CD4-positive, alpha-beta T cell treated with Interferon gamma for 1 hour (primary cell): ENCODE measurements around the gene IQCM.

Experiments
- DNase-seq: peaks from one replicate; pipeline ENCODE4 v3.0.0-alpha.2; 2020

Gene IQCM, protein sequence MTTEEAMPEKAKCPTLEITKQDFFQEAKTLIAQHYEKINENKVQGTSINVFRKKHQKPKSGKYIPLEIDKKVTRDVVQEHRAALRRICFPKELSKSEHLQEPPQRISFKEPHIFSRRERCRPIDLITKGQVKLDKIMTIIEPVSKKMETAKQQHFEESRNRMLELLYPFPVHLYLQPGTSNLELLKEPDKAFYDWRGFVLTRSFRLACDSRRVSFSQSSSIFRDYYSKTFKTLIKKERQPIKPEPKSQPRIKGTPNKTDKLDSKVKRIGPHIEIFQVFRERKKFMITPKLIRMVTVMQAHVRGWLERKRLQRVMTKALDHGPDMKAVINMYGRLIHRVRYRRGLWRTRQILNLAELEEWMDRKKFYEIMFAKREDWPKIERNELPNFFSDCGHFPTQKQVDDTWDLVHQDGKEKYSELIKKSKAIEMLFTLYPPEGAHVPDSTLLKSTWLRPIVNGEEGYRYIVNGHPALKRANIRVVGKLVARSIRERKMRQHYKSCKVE

DNA sequence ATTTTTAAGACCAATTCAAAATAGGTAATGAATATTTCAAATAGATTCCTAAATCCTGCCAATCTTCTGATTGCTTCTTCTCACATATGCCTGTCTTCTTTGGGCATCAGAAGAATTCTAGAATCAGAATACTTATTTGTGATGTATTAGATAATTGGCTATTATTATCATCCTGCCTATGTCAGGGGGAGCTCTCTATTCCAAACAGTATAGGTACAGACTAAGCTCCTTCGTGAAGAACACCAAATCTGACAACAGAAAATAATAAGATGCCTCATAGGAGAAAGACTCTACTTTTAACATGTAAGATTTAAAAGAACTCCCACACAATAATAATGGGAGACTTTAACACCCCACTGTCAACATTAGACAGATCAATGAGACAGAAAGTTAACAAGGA is at the start of gene IQCM:
Gene IQCM, minus strand, starts transcription at position 101 of the 400 bp plus-strand sequence. CDS start 73,152 bp downstream, outside the sequence.
- DNase-seq: no peak

DNA sequence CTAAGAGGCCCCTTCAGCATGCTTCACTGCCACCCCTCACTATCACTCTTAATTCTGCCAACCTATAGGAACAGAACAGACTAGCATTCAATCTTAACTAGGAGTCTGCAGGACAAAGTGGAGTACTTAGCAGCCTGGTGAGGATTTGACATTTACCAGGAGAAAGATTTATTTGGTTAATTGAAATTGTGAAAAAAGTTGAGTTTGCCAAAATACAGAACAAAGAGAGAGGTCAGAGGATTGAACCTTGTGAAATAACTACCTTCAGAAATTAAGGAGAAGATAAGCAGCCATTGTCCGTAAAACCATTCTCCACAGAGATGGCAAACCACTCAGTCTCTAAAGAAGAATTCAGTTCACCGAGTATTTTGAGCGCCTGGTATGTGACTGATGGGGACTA is 41.8 kb upstream of the IQCM start:
- no peak for DNase-seq

DNA sequence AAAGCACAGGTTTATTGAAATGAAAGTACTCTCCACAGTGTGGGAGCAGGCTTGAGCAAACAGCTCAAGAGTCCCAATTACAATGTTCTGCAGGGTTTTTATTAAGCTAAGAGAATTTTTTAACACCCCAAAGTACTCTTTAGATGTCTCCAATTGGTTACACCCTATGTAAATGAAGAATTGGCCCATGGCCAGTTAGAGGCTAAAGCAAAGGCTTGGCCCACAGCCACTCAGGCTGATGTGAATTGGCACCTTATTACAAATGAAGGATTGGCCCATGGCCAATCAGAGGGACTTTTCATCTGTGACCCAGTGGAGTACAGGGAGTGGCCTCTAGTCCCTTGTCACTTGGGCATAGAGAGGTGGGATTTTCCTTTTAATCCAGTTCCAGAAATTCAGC is 30.1 kb upstream of the IQCM start:
- no peak for DNase-seq

DNA sequence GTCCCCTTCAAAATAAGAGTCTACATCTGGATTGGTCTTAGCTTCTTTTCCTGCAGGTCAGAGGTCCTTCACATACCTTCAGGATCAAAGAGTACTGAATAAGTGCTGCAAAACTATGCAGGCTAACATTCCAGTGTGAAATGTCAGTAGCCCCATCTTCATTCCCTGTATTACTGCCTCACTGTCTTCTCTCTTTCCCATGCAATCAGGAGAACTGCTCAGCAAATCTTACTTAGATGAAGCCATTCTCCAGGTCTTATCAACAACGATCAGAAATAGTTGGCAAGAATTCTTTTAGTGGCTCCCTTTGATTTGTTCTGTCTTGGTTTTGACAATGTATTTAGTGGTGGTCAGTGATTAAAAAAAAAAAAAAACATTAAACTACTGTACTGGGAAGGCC is 26.0 kb upstream of the IQCM start:
- no peak for DNase-seq

DNA sequence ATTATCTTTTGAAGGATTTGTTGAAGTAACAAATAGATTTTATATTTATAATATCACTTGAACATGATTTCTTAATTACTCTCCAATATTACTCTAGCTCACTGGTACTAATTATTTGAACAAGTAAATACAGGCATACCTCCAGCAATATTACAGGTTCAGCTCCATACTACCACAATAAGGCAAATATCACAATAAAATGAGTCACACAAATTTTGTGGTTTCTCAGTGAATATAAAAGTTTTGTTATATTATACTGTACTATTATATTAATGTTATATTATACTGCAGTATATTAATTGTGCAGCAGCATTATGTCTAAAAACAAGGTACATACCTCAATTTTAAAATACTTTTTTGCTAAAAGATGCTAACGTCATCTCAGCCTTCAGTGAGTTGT is 22.4 kb upstream of the IQCM start:
- DNase-seq: no peak

DNA sequence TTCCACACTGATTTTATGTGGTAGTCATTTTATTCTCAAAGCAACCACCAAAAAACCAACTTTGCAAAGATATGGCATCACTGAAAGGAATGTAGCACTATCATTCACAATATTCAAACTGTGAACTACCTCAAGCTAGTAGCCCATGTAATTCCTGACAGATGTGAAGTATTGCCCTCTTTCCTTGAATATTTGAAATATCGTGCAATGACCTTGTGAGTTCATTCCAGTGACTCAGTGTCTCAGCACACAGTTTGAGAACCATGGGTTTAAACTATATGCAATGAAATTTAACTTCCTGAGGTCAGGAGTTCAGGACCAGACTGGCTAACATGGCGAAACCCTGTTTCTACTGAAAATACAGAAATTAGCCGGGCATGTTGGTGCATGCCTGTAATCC is 20.9 kb upstream of the IQCM start:
- no peak for DNase-seq

DNA sequence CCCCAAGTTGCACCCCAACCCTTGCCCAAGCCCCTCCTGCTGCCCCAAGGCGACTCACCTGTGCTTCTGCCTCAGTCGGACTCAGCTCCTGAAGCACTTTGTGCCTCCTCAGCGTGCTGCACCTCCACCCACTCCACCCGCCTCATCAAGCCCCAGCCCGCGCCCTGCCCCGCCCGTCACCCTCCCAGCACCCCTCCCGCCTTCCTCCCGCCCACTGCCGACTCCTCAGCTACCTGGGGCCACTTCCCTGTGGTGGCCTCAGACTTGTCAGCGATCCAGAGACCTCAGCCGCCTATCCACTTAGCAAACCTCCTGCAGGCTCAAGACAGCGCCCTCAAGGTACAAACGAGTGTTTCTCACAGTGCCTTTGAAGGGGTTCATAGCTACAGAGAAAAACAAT is 19.6 kb upstream of the IQCM start:
- no peak for DNase-seq

DNA sequence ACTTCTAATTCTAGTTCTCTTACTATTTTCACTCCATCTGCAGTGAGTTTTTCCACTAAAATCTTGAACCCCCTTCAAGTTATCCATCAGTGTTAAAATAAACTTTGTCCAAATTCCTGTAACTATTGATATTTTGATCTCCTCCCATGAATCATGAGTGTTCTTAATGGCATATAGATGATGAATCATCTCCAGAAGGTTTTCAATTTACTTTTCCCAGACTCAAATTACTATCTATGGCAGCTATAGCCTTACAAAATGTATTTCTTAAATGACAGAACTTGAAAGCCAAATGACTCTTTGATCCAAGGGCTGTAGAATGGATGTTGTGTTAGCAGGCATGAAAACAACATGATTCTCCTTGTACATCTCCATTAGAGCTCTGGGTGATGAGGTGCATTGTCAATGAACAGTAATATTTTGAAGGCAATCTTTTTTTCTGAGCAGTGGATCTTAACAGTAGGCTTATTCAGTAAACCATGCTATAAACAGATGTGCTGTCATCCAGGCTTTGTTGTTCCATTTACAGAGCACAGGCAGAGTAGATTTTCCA is 16.1 kb upstream of the IQCM start:
- DNase-seq: no peak

DNA sequence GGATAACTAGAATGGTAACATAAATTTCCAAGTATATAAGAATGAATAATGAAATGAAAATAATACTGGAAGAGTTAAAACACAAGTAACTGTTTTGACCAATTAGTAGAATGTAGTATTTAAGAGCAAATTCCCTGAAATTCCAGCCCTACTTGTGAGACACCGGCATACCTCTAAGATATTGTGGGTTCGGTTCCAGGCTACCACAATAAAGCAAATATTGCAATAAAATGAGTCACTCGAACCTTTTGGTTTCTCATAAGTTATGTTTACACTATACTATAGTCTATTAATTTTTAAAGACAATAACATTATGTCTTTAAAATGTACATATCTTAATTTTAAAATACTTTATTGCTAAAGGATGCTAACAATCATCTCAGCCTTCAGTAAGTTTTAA is 15.2 kb upstream of the IQCM start:
- DNase-seq: no peak

DNA sequence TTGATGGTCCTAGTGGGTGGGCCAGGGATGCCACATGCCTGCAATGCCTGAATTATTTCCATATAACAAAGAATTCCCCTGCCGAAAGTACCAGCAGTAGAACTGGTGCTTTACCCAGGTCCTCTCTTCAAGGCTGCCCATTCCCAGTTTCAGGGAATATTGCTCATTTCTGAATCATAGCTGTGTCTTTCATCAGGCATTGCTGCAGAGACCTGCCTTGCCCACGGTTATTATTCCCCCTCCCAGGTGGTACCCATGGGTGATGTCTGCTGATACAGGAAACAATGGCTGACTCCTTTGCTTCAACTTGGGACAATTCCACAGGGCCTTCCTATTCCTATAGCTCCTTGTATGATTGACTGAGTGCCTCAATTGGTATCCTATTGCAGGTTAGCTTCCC is 9.7 kb upstream of the IQCM start:
- no peak for DNase-seq

DNA sequence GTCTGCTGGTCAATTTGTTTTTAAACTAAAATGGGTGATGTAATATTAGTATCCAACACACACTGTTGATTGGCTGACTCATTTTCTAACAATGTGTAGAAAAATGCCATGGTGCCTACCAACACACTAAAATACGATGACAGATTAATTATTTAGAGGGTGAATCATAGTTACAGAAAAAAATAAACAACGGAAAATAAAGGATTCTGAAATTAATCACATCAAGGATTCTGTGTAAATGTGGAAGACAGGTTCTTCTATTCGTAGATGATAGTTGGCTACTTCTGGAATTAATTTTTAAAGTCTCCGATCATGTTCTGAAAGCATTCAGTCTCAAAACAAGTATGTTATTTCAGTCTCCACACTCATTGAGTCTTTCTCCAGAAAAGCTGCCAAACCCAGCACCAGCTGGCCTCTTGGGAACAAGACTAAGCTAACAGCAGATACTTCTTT is 8.2 kb upstream of the IQCM start:
- DNase-seq: no peak

DNA sequence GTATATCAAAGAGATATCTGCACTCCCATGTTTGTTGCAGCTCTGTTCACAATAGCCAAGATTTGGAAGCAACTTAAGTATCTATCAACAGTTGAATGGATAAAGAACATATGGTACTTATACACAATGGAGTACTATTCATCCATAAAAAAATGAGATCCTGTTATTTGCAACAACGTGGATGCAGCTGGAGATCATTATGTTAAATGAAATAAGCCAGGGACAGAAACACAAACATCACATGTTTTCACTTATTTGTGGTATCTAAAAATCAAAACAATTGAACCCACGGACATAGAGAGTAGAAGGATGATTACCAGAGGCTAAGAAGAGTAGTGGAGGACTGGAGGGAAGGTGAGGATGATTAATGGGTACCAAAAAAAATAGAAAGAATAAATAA is 14.2 kb downstream of the IQCM start:
- no peak for DNase-seq

DNA sequence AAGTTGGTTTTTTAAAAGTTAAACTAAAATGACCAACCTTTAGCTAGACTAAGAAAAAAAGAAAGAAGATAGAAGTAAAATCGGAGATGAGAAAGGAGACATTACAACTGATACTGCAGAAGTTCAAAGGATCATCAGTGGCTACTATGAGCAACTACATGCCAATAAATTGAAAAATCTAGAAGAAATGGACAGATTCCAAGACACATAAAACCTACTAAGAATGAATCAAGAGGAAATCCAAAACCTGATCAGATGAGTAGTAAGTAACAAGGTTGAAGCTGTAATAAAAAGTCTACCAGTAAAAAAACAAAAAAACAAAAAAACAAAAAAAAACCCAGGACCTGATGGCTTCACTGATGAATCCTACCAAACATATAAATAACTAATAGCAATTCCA is 16.1 kb downstream of the IQCM start:
- DNase-seq: no peak

DNA sequence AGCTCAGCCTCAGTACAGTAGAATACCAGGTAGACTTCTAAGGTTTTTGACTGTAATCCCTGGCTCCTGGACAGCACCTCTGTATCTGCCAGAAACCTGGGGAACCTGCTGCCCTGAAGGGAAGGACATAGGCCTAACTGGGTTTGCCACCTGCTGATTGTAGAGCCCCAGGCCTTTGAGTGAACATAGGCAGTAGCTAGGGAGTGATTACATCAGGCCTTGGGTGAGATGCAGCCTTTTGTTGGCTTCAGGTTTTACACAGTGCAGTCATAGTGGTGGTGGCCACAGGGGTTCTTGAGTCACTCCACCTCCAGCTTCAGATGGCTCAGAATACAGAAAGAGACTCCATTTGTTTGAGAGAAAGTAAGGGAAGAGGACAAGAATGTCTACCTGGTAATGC is 19.3 kb downstream of the IQCM start:
- no peak for DNase-seq

DNA sequence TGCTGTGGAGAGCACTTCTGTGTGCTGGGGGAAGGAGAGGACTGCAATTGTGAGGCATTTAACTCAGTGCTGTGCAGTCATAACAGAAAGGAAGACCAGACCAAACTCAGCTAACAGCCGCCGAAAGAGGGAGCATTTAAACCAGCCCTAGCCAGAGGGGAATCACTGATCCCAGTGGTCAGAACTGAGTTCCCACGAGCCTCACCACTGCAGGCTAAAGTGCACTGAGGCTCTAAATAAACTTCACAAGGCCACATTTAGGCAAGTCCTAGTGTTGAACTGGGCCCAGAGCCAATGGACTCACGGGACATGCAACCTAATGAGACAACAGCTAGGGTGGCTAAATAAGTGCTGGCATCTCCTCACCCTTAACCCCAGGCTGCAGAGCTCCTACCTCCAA is 20.4 kb downstream of the IQCM start:
- no peak for DNase-seq

DNA sequence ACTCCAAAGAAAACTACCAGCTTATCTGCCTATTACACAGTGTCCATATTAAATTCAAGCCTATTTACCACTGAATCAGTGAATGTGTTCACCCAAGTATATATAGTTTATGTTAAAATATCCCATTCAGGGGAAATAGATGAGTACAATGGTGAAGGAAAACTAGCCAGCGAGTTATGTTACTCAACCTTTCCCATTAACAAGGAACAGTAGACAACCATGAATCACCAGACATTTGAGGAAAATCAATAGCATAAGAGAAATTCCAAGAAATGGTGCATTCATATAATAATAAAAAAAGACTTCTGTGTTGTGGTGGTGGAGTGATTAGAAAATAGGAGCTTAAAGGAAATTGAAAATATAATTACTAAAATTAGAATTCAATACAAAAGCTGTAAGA is 21.3 kb downstream of the IQCM start:
- DNase-seq: no peak

DNA sequence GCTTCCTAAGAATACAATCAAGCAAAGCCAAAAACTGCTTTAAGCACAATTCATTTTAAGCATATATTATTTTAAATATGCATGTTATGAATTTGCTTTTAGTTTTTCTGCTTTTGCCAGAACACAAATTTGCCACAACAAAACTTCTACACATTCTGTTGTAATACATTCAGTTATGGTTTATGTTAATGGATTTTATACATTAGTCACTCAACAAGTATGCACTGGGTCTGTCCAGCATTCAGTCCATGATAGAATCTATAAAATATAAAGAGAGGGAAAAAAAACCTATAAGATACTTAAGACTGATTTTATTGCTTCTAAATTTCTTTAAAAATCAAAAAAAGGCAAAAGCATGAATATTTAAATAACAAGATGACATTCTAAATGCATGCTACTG is 22.2 kb downstream of the IQCM start:
- DNase-seq: no peak

DNA sequence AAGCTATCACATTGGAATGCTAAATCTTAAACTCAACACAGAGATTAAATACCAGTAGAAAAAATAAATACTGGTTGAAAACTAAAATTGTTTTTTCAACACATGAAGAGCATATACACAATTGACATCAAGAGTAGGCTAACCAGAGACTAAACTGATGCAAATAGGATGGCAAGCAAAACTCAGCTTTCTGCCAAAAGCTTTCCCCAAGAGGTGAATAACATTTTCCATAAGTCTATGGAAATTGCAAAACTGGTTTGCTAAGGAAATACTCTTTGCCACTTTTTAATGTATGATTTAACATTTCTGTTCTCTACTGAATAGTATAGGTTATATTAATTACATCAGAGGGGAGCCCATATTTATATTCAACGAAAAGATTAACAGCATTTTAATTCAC is 23.8 kb downstream of the IQCM start:
- DNase-seq: no peak

DNA sequence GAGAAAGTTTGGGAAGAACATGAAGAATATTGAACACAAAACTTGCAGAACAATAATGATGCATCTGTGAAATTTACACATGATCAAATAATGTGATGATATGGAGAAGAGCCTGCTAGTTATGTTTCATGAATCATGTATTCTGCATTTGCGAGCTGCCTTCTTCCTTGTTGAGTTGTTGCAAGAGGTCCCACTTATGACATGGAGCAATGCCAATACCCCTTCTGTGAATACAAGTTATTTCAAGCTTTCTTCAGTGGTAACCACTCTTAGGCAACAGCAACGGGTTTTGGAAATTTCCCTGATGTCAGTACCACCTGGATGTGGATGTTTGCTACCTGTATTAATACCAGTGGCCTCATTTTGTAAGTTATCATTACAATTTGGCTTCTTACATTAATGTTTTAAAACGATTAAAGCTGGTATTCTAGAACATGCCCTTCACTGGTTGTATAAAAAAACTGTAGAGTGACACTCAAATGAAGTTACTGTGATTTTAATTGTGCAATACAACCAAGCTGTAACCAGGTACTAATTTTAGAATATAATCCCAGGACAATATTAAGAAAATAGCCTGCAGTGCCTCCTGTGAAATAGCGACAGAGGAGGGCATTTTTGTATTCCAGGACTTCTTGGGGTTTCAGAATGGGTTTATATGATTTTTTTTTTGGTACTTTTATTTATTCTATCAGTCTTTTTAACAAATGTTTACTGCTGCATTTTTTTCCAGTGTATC is 25.3 kb downstream of the IQCM start:
- no peak for DNase-seq

DNA sequence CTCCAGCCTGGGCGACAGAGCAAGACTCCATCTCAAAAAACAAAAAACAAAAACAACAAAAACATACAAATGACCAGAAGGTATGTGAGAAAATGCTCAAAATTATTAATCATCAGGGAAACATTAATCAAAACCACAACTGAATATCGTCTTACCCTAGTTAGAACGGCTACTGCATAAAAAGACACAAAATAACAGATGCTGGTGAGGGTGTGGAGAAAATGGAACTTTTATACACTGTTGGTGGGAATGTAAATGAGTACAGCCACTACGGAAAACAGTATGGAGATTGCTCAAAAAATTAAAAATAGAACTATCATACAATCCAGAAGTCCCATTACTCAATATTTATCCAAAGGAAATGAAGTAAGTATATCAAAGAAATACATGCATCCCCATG is 27.3 kb downstream of the IQCM start:
- no peak for DNase-seq

DNA sequence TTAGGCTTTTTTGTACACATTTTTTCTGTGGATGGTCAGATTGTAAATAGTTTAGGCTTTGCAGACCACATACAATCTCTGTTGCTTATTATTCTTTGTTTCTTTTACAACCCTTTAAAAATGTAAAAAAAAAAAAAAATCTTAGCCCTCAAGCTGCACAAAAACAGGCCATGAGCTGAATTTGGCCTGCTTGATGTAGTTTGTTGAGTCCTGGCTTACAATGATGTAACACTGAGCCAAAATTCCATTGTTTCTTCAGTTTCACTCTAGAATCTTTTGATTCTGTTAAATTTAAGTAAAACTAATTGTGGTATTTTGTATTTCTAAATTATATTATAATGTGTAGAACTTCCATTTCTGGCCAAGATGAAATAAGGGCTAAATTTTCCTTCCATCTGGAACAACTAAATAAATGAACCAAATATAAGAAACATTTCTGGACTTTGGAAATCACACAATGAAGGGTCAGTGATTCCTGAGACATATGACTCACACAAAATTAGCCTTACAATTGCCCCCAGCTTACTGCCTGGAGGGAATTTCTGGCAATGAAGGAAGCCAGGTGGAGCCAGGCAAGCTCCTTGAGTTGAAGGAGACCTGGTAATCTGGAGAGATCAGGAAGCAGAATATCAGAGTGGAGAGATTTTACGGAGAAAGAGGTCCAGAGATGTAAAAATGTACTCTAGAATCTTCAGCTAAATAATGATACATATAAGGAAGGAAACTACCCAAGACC is 29.8 kb downstream of the IQCM start:
- DNase-seq: no peak

DNA sequence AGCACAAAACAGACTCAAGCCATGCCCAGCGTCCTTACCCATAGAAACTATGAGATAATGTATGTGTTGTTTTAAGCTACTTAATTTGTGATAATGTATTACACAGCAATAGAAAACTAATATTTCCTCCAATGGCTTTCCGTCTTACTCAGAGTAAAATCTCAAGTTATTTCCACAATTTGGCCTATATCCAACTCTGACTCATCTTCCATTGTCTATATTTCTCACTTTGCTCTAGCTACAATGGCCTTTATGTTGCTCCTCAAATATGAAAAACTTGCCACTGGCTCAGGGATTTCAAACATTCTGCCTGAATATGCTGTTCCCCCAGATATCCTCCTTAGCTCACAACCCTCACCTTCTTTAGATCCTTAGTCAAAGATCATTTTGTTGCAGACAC is 31.6 kb downstream of the IQCM start:
- DNase-seq: no peak

DNA sequence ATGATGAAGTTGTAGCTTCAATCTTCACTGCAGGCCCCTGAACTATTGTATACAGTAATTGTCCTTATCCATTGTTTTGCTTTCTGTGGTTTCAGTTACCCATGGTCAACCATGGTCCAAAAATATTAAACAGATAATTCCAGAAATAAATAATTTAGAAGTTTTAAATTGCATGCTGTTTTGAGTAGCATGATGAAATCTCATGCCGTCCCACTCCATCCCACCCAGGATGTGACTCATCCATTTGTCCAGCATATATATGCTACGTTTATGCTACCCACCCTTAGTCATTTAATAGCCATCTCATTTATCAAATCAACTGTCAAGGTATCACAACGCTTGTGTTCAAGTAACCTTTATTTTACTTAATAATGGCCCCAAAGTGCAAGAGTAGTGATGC is 34.5 kb downstream of the IQCM start:
- no peak for DNase-seq
